Psoas muscle (tissue), 8 donors: ENCODE data around the gene AGRN. TPM values are rescaled to one million over a fixed set of nuclear protein-coding genes. Genes with fewer than 3 reads are reported as not detected.

ENCODE experiments used
- ATAC-seq, 4 donors: fragments of 200-7000 bp; cut with Tn5 transposase; one replicate each; pipeline ENCODE4 v1.9.1; 2020; ENCODE audit warnings: moderate library complexity in 3 of 4, mild to moderate bottlenecking in 2 of 4
- DNase-seq, 2 donors: peaks; one replicate each; pipeline ENCODE4 v3.0.0-alpha.2; 2020
- H3K27ac ChIP-seq: fragments of 200-600 bp; one replicate; pipeline ENCODE4 v1.8.0; 2022
- H3K27me3 ChIP-seq, 3 donors: fragments of 200-600 bp in 1 of 3; one replicate each; pipeline versions ENCODE4 v1.6.1 to v1.8.0; 2013 to 2022; ENCODE audit warnings: low read length in 2 of 3, mild to moderate bottlenecking in 2 of 3, moderate library complexity in 1 of 3; ENCODE audit not compliant: insufficient read depth in 3 of 3
- H3K36me3 ChIP-seq, 2 donors: fragments of 200-600 bp in 1 of 2; one replicate each; pipeline versions ENCODE4 v1.6.1 to v1.8.0; 2013 to 2022; ENCODE audit warnings: low read depth in 1 of 2, mild to moderate bottlenecking in 1 of 2, moderate library complexity in 1 of 2; ENCODE audit not compliant: insufficient read depth in 1 of 2
- H3K4me1 ChIP-seq: fragments of 200-600 bp; one replicate; pipeline ENCODE4 v1.8.0; 2022
- H3K4me3 ChIP-seq: fragments of 200-600 bp; one replicate; pipeline ENCODE4 v1.8.0; 2022; ENCODE audit warnings: mild to moderate bottlenecking
- H3K9me3 ChIP-seq: fragments of 200-600 bp; one replicate; pipeline ENCODE4 v1.8.0; 2022
- WGBS, 3 donors: extraction: QIAGEN DNeasy Blood & Tissue Kit; methylation state at CpG; one replicate each; pipeline versions ENCODE4 v1.1.6 to v1.1.7; 2013; 5-methylcytosine and 5-hydroxymethylcytosine counted together
- intact Hi-C, 2 donors: fragments of 100-400 bp; cut with DNase I; formaldehyde crosslinking; loops; one replicate each; pipeline versions ENCODE4 v1.11.0 to v1.14.2; 2022
- polyA plus RNA-seq, 3 donors: library from polyadenylated mRNA; stranded (reverse); fragments of 200-250 nt; gene quantifications; one replicate each; pipeline ENCODE4 v1.2.3, GENCODE V29; 2013
- total RNA-seq, 4 donors: library from RNA; stranded (reverse); fragmentation: NEBNext Ultra II Directional in 2 of 4; extraction: Animal tissue kit (Norgen Biotek cat#: 25700) in 2 of 4; gene quantifications; one replicate each; pipeline versions ENCODE4 v1.2.1 to v1.2.4, GENCODE V29; 2021 to 2023
- TF ChIP-seq, protein P1 (sequence below): fragments of 200-600 bp; IDR thresholded peaks from one replicate; pipeline ENCODE4 v1.8.0; 2022; ENCODE audit warnings: antibody characterized with exemption
- donor health status: healthy with polysubstance abuse.
- donor health status: DM: no; HTN: no; CAD: no; lungs with moderate emphysema.
- donor health status: Bipolar disorder and iron deficiency.
- donor health status: healthy.
- donor health status: DM: yes; HTN: yes; CAD: no.
- donor health status: DM: no; HTN: no; CAD: no.
- donor health status: DM: no; HTN: no; CAD: no.
- donor health status: DM: yes; HTN: yes; CAD: no.

Gene AGRN
- total and polyA plus RNA-seq, 7 donors = 1.3 to 5.4 (median 3.4) TPM

- ATAC-seq (no peak), DNase-seq (no peak)
- intact Hi-C loops = loop anchor here (2.0 to 10.0 kb wide), 4 partner anchors 29 to 258 kb away; partner anchors contain the start of gene UBE2J2 (in 1 of the 2)
- Histone ChIP-seq H3K27ac (no peak overlapping the region), H3K4me1 (peaks cover 11% of the 10 kb centered on the region), H3K9me3 (no peaks in the 10 kb centered on the region), H3K36me3 (no peaks in the 10 kb centered on the region), H3K27me3 (peaks cover 0 to 67% (median 10%) of the 10 kb centered on the region in 3 donors), H3K4me3 (peak overlapping the region; percentile 54)
- TF ChIP-seq, protein P1, sequence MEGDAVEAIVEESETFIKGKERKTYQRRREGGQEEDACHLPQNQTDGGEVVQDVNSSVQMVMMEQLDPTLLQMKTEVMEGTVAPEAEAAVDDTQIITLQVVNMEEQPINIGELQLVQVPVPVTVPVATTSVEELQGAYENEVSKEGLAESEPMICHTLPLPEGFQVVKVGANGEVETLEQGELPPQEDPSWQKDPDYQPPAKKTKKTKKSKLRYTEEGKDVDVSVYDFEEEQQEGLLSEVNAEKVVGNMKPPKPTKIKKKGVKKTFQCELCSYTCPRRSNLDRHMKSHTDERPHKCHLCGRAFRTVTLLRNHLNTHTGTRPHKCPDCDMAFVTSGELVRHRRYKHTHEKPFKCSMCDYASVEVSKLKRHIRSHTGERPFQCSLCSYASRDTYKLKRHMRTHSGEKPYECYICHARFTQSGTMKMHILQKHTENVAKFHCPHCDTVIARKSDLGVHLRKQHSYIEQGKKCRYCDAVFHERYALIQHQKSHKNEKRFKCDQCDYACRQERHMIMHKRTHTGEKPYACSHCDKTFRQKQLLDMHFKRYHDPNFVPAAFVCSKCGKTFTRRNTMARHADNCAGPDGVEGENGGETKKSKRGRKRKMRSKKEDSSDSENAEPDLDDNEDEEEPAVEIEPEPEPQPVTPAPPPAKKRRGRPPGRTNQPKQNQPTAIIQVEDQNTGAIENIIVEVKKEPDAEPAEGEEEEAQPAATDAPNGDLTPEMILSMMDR = no peak
- 13 to 27% (median 17%) methylated on average over 35 to 71 of the region's 71 CpGs for WGBS, 3 donors
These were observed 14.0 kb downstream of the AGRN start for GRCh38 chr1:1033731-1034438.

DNA sequence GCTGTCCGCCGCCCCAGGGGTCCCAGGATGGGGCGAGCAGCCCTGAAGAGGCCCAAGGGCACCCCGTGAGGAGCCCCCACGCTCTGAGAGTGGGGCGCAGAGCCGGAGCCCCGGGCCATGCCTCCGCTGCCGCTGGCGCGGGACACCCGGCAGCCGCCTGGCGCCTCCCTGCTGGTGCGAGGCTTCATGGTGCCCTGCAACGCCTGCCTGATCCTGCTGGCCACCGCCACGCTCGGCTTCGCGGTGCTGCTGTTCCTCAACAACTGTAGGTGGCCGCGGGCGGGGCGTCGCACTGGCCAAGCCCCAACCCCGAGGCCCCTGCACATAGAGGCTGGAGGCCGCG lies 14.5 kb downstream of the AGRN start:
- peaks cover 0 to 73% (median 14%) of the 10 kb centered on the region in 3 donors for H3K27me3 ChIP-seq
- intact Hi-C loops = loop anchor here (5.0 to 10.0 kb wide), 3 partner anchors 220 to 258 kb away; partner anchors contain the start of gene UBE2J2 (in 1 of the 2)
- H3K9me3 ChIP-seq = no peaks in the 10 kb centered on the region
- no peak overlapping the region for H3K27ac ChIP-seq
- peak overlapping the region; percentile 54 for H3K4me3 ChIP-seq
- peaks cover 11% of the 10 kb centered on the region for H3K4me1 ChIP-seq
- TF ChIP-seq, protein P1 = no peak
- peak in 1 of 4 donors; percentile 16 for ATAC-seq
- DNase-seq = no peak
- H3K36me3 ChIP-seq = no peaks in the 10 kb centered on the region
- 43 to 67% (median 55%) methylated on average over 18 to 30 of the region's 30 CpGs for WGBS, 3 donors

GRCh38 chr1:1035291-1035943 lies 15.5 kb downstream of the AGRN start:
- ATAC-seq (no peak), DNase-seq (no peak)
- H3K27me3 ChIP-seq = peaks cover 0 to 83% (median 21%) of the 10 kb centered on the region in 3 donors
- 89 to 95% (median 91%) methylated on average over 17 to 19 of the region's 19 CpGs for WGBS, 3 donors
- TF ChIP-seq, protein P1 = no peak
- H3K27ac ChIP-seq = no peak overlapping the region
- intact Hi-C loops = loop anchor here (10.0 kb wide), 2 partner anchors 219 to 239 kb away; partner anchors contain the start of gene UBE2J2 (in 1 of the 2)
- no peaks in the 10 kb centered on the region for H3K36me3 ChIP-seq
- H3K4me3 ChIP-seq = no peak overlapping the region
- H3K9me3 ChIP-seq = no peaks in the 10 kb centered on the region
- H3K4me1 ChIP-seq = peaks cover 18% of the 10 kb centered on the region

DNA sequence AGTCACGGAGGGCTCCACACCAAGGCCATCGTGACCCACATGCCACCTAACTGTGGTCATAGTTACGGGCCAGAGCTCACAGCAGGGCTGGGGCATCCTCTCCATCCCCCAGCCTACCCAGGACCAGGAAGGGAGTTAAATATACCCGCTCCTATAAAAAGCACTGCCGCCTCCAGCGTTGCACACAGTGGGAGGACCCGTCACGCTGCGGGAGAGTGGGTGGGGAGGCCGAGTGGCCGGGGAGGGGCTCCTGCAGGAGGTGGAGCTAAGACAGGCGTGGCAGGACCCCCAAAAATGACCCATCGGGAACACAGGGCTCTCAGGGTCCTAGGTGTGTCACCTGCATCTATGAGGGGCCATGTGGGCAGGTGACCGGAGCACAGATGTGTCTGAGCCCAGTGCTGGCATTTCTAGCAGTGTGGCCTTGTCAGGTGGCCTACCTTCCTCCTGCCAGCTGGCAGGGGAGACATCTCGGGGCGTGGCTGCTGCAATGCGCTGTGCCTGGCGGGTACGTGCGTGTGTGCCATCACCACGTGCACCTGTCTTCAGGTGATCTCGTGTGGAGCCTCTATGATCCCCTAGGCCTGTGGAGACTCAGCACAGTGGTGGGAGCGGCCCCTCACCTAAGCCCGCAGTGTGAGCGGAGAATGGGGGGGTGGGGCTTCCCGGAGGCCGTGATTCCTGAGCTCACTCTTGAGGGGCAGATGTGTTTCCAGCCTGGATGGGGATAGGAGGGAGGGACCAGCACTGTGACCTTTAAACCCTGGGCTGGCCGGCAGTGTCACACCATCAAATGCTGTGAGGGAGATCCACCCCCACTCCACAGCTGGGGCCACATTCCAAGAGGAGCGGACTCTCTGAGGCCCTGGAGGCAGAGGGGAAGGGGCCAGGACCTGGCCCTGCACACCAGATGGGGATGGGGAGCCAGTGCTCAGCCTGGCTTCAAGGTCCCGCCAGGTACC lies 17.7 kb downstream of the AGRN start:
- intact Hi-C loops = loop anchor here (10.0 kb wide), 2 partner anchors 217 to 237 kb away; partner anchors contain the start of gene UBE2J2 (in 1 of the 2)

More for the DNA sequence above, 17.7 kb downstream of the AGRN start:
- TF ChIP-seq, protein P1 = no peak
- DNase-seq = no peak
- no peak for ATAC-seq
- Histone ChIP-seq H3K27me3 (peaks cover 0 to 75% (median 22%) of the 10 kb centered on the region in 3 donors), H3K36me3 (no peaks in the 10 kb centered on the region), H3K4me1 (peaks cover 17% of the 10 kb centered on the region), H3K4me3 (no peak overlapping the region), H3K9me3 (no peaks in the 10 kb centered on the region), H3K27ac (no peak overlapping the region)
- whole genome bisulfite sequencing, 3 donors = 83 to 87% (median 87%) methylated on average over 26 to 30 of the region's 30 CpGs
